ENCODE measurements around the gene MCM9.

GRCh38 chr6:118903691-118904090 is 31.3 kb downstream of the MCM9 start:
- no peak for TF ChIP-seq CTCF (conservative IDR thresholded peaks at IDR 0.05; ENCODE audit: low read depth, low read length)
- TF ChIP-seq SMC3 (IDR thresholded peaks at IDR 0.05; ENCODE audit: low read depth, low read length), result no peak
- no peak for TF ChIP-seq FOS (IDR thresholded peaks at IDR 0.05; ENCODE audit: low read depth, low read length)
- TF ChIP-seq, protein P1, sequence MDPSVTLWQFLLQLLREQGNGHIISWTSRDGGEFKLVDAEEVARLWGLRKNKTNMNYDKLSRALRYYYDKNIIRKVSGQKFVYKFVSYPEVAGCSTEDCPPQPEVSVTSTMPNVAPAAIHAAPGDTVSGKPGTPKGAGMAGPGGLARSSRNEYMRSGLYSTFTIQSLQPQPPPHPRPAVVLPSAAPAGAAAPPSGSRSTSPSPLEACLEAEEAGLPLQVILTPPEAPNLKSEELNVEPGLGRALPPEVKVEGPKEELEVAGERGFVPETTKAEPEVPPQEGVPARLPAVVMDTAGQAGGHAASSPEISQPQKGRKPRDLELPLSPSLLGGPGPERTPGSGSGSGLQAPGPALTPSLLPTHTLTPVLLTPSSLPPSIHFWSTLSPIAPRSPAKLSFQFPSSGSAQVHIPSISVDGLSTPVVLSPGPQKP (IDR thresholded peaks at IDR 0.05; ENCODE audit: borderline replicate concordance, low read depth, low read length), result no peak
- TF ChIP-seq MXI1 (IDR thresholded peaks at IDR 0.05; ENCODE audit: borderline replicate concordance, low read depth, low read length), result no peak
- no peak for TF ChIP-seq MAFK (IDR thresholded peaks at IDR 0.05; ENCODE audit: low read depth, low read length)
- TF ChIP-seq POLR2A (IDR thresholded peaks at IDR 0.05; ENCODE audit: low read depth, low read length), result no peak
- TF ChIP-seq CEBPB (IDR thresholded peaks at IDR 0.05; ENCODE audit: low read depth, low read length), result no peak
- no peak for TF ChIP-seq USF2 (IDR thresholded peaks at IDR 0.05; ENCODE audit: low read depth, low read length)
- TF ChIP-seq CHD1 (IDR thresholded peaks at IDR 0.05; ENCODE audit: low read depth, low read length), result no peak

All from IMR-90 (cell line).